KOPT-K1 (cell line): ENCODE results near the gene KCNJ14.

Experiments
- H3K27ac ChIP-seq: fragments of 200-600 bp; sonication (generic); 2 replicates; pipeline ENCODE4 v1.5.1; 2016; ENCODE audit warnings: antibody characterized with exemption, mild to moderate bottlenecking, low read depth, low read length; ENCODE audit not compliant: poor library complexity, severe bottlenecking
- H3K36me3 ChIP-seq: fragments of 200-600 bp; sonication (generic); 2 replicates; pipeline ENCODE4 v1.5.1; 2017; ENCODE audit warnings: antibody characterized with exemption, mild to moderate bottlenecking, low read length, moderate library complexity; ENCODE audit not compliant: insufficient read depth
- H3K9me3 ChIP-seq: fragments of 200-600 bp; sonication (generic); 2 replicates; pipeline ENCODE4 v1.5.1; 2017; ENCODE audit warnings: antibody characterized with exemption, low read length, mild to moderate bottlenecking; ENCODE audit not compliant: insufficient read depth, poor library complexity, severe bottlenecking

Gene KCNJ14

GRCh38 chr19:48475369-48476068 is 20.1 kb downstream of the KCNJ14 start:
- peaks cover 98% of the 10 kb centered on the region for H3K36me3 ChIP-seq
- no peaks in the 10 kb centered on the region for H3K9me3 ChIP-seq
- H3K27ac ChIP-seq: peak overlapping the region; percentile 20

- H3K27ac ChIP-seq: peak overlapping the region; percentile 5
- peaks cover 98% of the 10 kb centered on the region for H3K36me3 ChIP-seq
- no peaks in the 10 kb centered on the region for H3K9me3 ChIP-seq
These were observed 20.8 kb downstream of the KCNJ14 start for GRCh38 chr19:48476176-48476575.

GRCh38 chr19:48477067-48477685 is 21.8 kb downstream of the KCNJ14 start:
- no peaks in the 10 kb centered on the region for H3K9me3 ChIP-seq
- H3K27ac ChIP-seq: no peak overlapping the region
- H3K36me3 ChIP-seq: peaks cover 98% of the 10 kb centered on the region

DNA sequence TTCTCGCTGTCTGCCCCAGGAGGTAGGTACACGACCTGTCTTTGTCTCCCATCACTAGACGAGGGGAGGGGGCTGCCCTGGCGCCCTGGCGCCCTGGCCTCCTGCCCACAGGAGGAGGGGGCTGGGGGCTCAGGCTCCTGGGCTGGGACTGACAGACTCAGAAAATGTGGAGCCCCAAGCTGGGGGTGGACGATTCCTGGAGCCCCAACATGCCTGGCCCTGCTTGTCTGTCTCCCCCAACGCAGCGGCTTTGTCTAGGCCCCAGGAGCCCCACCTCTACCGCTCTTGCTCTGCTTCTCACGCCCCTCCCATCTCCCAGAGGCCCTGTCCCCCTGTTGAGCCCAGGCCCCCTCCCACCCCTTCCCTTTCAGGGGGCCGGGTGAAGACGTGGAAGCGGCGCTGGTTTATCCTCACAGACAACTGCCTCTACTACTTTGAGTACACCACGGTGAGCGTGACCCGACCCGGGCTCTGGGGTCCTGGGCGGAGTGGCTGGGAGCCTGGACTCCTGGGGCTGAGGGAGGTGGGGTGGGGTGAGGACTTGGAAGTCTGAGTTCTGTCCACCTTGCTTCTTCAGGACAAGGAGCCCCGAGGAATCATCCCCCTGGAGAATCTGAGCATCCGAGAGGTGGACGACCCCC is 22.4 kb downstream of the KCNJ14 start:
- Histone ChIP-seq H3K9me3 (no peaks in the 10 kb centered on the region), H3K27ac (no peak overlapping the region), H3K36me3 (peaks cover 93% of the 10 kb centered on the region)

GRCh38 chr19:48478339-48479256 is 23.2 kb downstream of the KCNJ14 start:
- H3K36me3 ChIP-seq: peaks cover 85% of the 10 kb centered on the region
- H3K9me3 ChIP-seq: no peaks in the 10 kb centered on the region

DNA sequence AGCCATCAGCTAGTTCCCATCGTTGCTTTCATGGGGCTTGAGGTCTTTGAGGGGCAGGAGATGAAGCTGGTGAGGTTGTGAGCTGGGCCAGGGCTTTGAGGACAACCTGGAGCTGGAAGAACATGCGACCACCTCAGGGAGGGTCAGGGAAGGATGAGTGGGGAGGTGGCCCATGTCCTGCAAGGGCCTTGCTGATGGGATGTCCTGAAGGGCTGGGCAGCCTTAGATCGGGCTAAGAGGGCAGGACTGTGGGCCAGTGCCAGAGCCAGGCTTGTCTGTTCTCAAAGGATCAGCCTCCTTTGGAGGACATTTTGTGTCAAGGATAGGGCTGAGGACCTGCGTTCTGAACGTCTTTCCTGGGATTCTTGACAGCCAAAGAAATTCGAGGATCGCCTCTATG is 24.3 kb downstream of the KCNJ14 start:
- H3K27ac ChIP-seq: no peak overlapping the region
- peaks cover 75% of the 10 kb centered on the region for H3K36me3 ChIP-seq
- no peaks in the 10 kb centered on the region for H3K9me3 ChIP-seq

More at GRCh38 chr19:48478339-48479256, 23.2 kb downstream of the KCNJ14 start:
- H3K27ac ChIP-seq: no peak overlapping the region

- H3K27ac ChIP-seq: no peak overlapping the region
- H3K9me3 ChIP-seq: no peaks in the 10 kb centered on the region
- peaks cover 70% of the 10 kb centered on the region for H3K36me3 ChIP-seq
These were observed 24.8 kb downstream of the KCNJ14 start for GRCh38 chr19:48480183-48480557.

DNA sequence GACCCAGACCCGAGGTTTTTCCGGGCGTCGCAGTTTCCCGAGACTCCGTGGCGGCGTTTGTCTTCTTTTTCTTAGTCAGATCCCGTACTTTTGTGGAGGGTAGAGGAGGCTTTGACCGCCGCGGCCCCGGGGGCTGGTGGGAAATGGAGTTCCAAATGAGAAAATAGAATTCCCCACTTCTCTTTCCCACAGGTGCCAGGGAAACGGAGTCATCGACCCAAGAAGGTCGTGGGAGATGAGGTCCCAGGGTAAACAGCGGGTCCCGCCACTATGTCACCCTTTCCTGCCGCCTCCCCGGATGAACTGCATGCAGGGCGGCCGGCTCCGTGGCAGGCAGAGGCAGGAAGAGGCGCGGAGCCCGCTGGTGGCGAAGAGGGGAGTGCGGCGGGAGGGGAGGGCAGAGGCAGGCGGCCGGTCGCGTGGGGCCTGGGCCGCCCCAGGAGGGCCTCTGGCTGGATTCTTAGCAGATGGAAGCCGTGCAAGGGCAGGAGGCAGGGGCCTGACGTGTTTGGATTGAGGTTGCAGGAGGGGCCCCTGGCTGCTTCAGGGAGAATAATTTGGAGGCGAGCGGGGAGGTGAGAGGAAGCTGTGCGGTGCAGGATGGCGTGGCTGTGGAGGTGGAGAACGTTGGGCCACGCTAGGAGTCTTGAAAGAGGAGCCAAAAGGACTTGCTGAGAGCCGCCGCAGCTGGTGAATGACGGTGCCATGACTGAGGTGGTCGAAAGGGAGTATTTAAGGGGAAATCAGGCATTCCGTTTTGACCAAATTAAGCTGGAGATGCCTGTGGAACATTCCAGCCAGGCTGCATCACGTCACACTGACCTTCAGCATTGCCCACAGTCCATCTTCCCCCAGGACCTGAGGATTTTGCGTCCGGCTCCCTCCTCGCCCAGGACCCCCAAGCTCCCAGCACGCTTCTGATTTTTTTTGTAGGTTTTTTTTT is 25.5 kb downstream of the KCNJ14 start:
- H3K27ac ChIP-seq: no peak overlapping the region
- peaks cover 63% of the 10 kb centered on the region for H3K36me3 ChIP-seq

DNA sequence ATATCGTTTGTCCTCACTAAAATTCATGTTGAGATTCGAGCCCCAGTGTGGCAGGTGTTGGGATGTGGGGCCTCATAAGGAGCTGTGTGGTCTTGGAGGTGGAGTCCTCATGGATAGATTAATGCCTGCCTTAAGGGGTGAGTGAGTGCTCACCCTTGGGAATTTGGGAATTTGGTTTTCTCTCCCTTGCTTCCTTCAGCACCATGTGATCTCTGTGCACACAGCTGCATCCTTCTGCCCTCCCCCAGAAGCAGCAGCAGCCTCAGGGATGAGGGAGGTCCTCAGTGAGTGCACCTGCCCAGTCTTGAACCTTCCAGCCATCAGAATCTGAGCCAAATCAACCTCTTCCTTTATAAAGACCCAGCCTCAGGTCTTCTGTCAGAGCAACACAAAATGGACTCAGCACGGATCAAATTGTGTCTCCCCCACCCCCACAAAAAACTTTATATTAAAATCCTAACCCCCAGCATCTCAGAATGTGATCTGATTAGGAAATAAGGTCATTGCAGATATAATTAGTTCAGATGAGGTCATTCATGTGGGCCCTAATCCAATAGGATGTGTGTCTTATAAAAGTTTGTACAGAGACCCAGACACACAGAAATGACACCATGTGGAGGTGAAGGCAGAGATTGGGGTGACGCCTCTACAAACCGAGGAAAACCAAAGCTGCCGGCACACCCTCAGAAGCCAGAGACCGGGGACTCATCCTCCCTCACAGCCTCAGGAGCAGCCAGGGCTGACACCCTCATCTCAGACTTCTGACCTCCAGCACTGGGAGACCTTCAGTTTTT is 26.7 kb downstream of the KCNJ14 start:
- H3K9me3 ChIP-seq: no peaks in the 10 kb centered on the region
- H3K27ac ChIP-seq: no peak overlapping the region
- H3K36me3 ChIP-seq: peaks cover 51% of the 10 kb centered on the region

More for the DNA sequence above, 25.5 kb downstream of the KCNJ14 start:
- no peaks in the 10 kb centered on the region for H3K9me3 ChIP-seq

- Histone ChIP-seq H3K27ac (no peak overlapping the region), H3K9me3 (no peaks in the 10 kb centered on the region), H3K36me3 (peaks cover 38% of the 10 kb centered on the region)
These were observed 27.9 kb downstream of the KCNJ14 start for GRCh38 chr19:48483301-48483700.

GRCh38 chr19:48484247-48484893 is 29.0 kb downstream of the KCNJ14 start:
- peaks cover 28% of the 10 kb centered on the region for H3K36me3 ChIP-seq
- H3K27ac ChIP-seq: no peak overlapping the region
- H3K9me3 ChIP-seq: no peaks in the 10 kb centered on the region

- H3K9me3 ChIP-seq: no peaks in the 10 kb centered on the region
- H3K36me3 ChIP-seq: peaks cover 21% of the 10 kb centered on the region; the same call in 1 of the 2 replicates
- H3K27ac ChIP-seq: no peak overlapping the region
These were observed 29.7 kb downstream of the KCNJ14 start for GRCh38 chr19:48484931-48485612.
